ENCODE measurements around the gene VPS37D. TPM values are rescaled to one million over a fixed set of nuclear protein-coding genes. Genes with fewer than 3 reads are reported as not detected.

Gene VPS37D
- total RNA-seq, 1 donor from 2014 or later, result 2.6 TPM

DNA sequence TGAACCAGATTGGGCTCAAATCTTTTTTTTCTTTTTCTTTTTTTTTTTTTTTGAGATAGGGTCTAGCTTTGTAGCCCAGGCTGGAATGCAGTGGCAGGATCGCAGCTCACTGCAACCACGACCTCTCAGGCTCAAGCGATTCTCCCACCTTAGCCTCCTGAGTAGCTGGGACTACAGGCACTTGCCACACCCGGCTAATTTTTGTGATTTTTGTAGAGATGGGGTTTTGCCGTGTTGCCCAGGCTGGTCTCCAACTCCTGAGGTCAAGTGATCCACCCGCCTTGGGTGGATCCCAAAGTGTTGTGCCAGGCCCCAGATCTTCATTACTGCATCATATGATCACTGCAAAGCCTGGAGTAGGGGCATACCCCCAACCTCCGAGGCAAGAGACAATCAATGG lies 12.9 kb downstream of the VPS37D start:
- no peak for DNase-seq (ENCODE audit: low read depth in 2 of 2)

DNA sequence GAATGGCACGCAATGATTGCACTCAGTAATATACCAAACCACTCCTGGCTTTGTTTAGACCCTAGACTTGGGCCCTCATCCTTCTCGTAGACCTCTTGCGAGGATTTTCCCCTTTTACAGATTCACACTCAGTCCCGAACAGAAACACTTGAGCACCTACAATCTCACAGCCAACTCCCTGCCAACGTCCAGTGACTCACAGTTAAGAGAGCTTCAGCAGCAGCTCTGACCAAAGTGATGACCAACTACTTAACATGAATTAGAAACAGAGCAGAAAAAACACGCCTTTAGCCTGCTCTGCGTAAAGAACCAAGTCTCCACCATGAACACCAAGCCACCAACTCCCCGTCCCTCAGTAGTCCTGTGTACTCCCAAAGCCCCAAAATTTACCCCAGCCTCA lies 13.4 kb downstream of the VPS37D start:
- peak in 1 of 2 donors; percentile 55 for DNase-seq (ENCODE audit: low read depth in 2 of 2)

DNA sequence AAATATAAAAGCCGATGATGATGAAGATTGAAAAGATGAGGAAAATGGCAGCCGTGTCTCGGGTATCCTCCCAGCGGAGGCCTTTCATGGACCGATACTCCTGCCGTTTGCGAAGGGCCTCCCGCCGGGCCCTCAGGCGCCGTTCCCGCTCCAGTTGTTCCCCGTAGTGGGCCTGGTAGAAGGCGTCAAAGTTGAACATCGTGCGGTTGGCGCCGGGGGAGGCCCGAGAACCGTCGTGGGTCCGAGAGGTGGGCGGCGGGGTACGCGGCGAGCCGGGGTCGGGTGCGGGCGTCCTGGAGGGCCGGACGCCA lies 15.1 kb downstream of the VPS37D start:
- DNase-seq (ENCODE audit: low read depth in 2 of 2), result no peak

DNA sequence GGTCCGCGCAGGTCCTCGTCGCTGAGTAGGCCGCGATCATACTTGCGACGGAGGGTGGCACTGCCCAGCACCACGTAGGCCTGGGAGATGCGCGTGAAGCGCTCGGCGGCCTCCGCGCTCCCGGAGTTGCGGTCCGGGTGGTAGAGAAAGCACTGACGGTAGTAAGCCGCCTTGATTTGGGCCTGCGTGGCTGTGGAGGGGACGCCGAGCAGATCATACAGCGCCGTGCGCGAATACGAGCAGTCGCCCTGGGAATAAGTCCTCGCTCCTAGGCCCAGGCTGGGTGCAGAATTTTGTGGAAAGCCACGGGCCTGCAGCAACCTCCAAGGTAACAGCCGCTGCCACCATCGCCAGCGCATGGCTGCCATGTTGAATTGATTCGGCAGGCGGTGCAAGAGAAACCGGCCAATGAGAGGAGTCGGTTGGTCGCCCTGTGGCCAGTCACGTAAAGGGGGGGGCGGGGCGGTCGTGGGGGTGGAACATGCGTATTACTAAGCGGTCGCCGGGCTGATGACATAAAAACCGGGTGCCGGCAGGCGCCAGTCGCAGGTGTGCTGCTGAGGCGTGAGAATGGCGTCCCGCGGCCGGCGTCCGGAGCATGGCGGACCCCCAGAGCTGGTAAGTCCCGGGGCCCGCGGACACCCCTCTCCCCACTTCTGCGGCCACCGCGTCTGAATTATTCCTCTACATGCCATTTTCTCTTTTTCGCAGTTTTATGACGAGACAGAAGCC lies 15.6 kb downstream of the VPS37D start, which contains the start of the genes BUD23 and DNAJC30:
Gene BUD23 (plus strand): TSS at position 542 of the 732 bp plus-strand sequence. CDS start 29 bp downstream, at position 571.
Gene DNAJC30 (minus strand): TSS at position 398 of the 732 bp plus-strand sequence. CDS start 30 bp downstream, at position 368.
- DNase-seq (ENCODE audit: low read depth in 2 of 2), result peak; percentile 97 to 98

DNA sequence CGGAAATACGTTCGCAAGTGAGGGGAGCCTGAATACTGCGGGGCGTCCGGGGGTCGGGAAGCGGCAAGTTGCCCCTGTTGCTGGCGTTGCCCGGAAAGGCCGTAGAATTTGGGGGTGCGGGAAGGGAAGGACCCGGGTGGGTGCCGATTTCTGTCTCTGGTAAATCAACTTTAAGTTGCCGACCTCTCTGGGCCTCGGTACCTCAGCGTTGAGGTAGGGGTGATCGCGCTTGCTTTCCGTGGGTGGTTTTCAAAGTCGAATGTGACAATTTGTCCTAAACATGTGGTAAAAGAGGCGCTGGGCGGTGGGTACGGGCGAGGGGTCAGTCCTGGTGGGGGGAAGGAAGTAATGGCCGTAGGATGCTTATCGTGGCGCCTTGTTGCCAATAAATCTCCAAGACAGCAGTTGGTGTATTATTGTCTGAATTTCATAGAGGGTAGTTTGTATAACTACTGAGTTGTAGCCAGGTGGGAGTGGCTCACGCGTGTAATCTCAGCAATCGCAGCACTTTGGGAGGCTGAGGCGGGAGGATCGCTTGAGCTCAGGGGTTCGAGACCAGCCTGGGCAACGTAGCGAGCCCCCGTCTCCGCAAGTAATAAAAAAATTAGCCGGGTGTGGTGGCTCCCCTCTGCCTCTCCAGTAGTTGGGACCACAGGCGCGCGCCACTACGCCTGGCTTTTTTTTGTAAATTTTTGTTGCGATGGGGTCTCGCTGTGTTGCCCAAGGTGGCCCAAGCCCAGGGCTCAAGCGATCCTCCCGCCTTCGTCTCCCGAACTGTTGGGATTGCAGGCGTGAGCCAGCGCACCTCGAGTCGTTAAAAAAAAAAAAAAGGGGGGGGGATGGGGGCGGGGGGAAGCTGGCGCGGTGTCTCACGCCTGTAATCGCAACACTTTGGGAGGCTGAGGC lies 16.4 kb downstream of the VPS37D start:
- DNase-seq (ENCODE audit: low read depth in 2 of 2), result peak; percentile 28 to 35

DNA sequence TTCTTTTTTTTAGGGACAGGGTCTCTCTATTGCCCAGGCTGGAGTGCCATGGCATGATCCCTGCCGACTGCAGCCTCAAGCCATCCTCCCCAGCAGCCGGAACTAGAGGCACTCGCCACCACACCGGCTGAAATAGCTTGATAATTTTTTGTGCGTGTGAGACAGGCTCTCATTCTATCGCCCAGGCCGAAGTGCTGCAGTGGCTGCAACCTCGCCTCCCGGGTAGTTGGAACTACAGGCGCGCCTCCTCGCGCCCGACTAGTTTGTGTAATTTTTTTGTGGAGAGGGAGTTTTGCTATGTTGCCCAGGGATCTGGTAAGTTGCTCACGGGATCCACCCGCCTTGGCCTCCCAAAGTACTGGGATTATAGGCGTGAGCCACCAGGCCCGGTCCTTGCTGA lies 17.7 kb downstream of the VPS37D start:
- DNase-seq (ENCODE audit: low read depth in 2 of 2), result no peak

DNA sequence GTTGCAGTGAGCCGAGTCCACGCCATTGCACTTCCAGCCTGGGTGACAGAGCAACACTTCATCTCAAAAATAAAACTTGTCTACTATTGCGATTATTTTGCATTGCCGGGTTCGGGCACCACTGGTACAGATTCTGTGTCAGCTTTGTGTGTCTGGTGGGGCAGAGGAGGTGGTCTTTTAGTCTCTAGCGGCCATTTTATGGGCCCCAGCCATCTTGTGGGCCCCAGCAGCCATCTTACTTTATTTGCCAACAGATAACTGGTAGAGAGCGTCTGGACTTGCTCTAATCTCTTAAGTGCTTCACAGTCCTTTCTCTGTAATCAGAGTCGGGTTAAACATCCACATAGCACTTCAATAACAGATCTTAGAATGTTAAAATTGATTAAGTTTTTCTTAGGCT lies 20.7 kb downstream of the VPS37D start:
- DNase-seq (ENCODE audit: low read depth in 2 of 2), result no peak

DNA sequence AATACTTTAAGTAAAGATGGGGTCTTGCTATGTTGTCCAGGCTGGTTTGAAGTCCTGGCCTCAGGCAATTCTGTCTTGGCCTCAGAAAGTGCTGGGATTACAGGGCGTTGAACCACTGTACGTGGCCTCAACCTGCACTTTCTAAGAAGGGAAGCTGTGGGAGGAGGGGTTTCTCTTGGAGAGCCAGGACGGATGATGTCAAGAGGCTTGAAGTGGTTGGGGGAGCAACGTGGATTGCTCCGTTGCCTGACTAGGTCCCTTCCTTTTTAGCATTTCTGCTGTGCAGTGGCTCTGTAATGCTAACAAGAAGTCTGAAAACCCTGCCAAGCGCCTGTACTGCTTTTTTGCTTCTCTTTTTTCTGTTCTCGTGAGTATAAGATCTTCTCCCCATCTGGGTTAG lies 23.0 kb downstream of the VPS37D start:
- no peak for DNase-seq (ENCODE audit: low read depth in 2 of 2)

DNA sequence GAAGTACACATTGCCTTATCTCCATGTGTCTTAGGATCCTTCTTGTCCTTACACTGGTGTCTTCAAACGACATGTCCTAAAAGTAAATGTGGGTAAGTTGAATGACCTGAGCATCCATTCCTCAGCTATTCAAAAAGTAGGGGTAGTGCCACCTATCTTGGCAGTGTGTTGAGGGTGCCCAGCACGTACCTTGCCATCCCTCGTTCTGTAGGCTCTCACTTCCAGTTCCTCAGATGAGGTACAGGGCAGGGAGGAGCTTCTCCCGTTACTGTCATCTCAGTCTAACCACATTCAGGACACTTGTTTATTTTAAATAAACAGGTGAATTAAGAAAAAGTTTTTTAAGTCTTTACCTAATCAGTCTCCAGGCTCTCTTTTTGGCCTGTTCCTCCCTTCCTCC lies 28.7 kb downstream of the VPS37D start:
- no peak for DNase-seq (ENCODE audit: low read depth in 2 of 2)

DNA sequence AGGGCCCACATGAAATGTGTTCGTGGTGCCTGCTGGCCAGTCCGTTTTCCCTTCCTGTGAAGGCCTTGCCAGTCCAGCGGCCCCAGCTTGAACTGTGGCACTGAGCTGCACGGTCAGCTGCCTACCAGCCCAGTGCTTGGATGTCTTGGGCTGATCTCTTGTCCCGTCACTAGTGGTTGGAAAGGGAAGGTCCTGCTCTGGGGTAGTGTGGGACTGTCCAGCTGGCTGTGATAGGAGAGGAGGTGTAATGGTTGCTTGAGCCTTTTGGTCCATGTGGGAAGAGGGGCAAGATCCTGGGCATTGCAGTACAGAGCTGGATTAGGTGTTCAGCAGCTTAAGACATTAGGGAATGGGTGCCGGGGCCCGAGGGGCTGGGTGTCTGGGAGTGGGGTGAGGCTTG lies 30.8 kb downstream of the VPS37D start:
- DNase-seq (ENCODE audit: low read depth in 2 of 2), result no peak

DNA sequence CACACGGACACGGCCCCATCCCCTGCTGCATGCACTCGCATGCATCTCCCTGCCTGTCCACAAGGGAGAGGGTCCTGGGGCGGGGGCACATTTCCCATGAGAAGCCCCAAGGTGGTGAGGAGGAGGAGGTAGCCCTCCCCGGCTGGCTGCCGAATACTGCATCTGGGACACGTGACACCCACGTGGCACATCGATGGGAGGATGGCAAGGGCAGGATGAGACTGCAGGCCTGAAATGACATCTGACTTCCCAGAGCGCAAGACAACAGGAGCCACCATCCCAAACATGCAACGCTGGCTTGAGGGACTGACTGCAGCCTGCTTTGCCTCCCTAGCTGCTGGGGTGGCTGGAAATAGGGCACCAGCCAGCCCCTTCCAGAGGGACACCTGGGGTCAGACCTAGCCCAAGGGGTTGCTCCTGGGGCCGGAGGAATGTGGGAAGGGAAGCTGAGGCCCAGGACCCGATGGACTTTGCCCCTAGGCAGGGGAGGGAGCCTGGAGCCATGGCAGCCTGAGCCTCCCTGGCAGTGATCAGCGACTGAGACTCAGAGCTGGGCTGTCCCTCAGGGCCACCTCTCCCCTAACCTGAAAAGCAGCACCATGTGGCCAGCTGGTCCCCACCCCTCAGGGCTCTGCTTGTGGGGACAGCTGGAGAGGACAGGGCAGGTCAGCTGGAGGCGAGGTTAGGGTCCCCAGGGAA lies 31.9 kb downstream of the VPS37D start:
- DNase-seq (ENCODE audit: low read depth in 2 of 2), result no peak

DNA sequence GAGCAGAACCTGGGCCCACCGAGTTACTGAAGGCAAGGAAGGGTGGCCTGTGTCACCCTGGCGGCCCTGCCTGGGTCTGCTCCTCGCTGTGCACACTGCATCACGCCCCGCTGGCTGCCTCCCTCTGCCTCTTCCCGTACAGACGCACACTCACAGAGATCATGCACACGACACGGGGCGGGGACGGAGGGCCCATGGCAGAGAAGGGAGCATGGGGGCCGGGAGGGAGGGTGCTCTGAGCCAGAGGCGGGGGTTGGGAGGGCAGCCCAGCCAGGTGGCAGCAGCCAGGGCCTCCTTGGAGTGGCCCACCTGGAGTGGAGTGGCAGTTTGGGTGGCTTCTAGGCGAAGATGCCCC lies 32.4 kb downstream of the VPS37D start:
- DNase-seq (ENCODE audit: low read depth in 2 of 2), result no peak

DNA sequence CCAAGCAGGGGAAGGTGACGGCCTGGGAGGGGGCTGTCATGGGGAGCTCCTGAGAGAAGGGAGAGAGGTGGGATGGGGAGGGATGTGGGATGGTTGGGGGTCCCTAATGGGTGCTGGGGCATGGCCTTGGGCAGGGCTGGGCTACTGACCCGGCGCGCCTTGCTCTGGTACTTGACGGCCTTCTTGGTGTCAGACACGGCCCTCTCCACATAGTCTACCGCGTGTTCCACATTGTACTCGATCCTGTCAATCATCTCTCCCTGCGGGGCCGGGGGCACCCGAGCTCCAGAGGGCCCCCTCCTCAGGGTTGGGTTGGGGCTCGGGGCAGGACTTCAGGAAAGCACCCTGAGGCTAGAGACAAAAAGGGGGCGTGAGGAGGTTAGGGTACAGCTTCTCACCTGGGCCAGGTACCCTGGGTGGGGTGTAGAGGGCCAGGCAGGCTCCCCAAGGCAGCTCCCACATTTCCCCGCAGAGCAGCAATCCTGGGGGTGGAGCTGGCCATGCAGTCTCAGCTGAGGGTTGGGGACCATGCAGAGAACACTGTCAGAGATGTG lies 33.0 kb downstream of the VPS37D start:
- DNase-seq (ENCODE audit: low read depth in 2 of 2), result no peak

DNA sequence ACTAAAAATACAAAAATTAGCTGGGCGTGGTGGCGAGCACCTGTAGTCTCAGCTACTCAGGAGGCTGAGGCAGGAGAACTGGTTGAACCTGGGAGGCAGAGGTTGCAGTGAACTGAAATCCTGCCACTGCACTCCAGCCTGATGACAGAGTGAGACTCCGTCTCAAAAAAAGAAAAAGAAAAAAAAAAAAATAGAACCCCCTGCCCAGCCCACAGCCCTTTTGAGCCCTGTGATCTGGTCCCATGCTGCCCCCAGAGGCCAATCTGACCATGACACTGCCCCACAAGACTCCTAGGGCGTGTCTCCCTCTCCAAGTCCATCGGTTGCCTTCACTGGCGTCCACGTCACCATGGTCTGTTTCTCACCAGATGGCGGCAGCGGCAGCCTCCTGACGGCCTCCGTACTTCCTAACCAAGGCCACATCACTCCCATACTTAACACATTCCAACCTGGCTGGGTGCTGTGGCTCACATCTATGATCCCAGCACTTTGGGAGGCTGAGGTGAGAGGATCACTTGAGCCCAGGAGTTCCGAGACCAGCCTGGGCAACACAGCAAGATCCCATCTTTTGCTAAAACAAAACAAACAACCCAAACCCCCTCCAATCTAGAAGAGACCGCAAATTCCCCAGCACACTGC lies 33.8 kb downstream of the VPS37D start:
- DNase-seq (ENCODE audit: low read depth in 2 of 2), result peak; percentile 41 to 74

DNA sequence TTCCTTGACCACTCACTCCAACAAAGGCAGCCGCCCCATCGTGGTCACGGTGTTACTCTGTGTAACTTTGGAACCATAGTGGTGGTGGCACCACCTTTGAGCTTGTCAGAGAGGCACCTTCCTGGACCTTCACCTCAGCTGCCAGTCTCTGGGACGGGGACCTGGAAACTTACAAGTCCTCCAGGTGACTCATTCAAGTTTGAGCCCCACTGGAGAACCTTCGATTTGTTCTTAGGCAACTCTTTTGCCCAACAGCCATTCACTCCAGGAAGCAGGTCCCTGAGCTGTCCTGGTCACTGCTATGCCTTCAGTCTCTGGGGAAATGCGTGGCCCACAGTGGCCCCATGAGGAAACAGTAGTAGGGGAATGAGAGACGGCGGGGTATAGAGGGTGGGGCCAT lies 34.6 kb downstream of the VPS37D start:
- DNase-seq (ENCODE audit: low read depth in 2 of 2), result no peak

DNA sequence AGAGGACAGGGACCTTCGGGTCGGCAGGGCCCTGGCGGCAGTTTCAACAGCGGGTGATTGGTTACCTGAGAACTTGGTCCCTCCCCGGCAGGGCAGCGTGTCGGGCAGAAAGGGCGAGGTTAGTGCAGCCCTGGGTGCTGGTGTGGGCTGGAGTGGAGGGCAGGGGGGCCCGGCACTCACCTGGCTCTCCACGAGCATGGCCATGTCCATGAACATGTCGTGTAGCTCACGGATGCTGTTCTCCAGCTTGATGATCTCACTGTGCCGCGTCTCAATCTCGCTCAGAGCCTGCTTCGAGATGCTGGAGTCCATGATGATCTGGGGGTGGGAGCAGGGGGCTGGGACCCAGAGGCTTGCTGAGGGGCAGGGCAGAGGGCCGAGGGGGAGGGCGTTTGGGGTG lies 35.0 kb downstream of the VPS37D start:
- DNase-seq (ENCODE audit: low read depth in 2 of 2), result no peak

DNA sequence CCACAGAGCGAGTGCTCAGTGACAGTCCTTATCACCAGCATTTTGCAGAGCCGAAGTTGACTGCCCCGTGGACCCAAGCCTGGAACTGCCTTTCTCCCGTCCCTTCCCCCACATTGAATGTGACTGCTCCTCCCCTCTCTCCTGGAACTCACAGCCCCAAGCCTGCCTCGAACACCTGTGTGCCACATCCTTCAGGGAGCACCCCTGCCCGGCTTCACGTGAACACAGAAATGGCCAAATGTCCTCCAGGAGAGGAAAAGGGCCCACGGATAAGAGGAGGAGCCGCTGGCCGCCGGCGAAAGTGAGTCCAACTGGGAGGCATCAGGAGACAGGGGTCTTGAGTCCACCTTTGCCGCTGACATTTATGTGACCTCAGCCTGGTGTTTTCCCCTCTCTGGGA lies 35.6 kb downstream of the VPS37D start:
- no peak for DNase-seq (ENCODE audit: low read depth in 2 of 2)

DNA sequence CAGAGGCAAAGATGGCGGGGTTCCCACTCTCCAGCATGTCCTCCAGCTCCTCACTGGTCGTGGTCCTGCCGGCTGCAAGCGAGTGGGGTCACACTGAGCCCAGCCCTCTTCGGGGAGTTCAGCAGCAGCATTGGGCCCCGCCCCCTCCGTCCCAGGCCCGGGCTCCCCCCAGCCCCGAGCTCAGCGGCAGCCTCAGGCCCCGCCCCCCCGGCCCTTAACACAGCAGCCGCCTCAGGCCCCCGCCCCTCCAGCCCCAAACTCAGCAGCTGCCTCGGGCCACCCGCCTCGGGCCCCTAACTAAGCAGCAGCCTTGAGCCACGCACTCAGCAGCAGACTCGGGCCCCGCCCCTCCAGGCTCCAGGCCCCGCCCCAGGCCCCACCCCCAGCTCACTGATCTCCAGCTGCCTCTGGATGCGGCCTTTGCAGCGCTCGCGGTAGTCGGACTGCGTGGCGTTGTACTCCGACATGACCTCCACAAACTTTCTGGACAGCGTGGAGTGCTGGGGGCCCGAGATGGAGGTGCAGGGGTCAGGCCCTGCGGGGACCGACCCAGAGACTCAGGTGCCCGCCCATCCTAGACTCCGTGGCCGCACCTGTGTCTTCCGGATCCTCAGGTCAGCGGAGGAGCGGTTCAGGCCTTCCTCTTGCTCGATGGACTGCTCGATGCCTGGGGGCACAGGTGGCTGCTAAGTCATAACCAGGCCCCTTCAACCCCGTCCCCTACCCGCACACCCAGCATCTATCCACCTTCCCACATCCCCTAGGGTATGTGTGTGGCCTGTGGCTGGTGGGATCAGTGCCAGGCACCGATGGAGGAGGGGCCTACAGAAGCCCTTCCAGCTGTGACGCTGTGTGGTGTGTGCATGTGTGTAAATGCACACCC lies 36.4 kb downstream of the VPS37D start:
- DNase-seq (ENCODE audit: low read depth in 2 of 2), result peak; percentile 48

DNA sequence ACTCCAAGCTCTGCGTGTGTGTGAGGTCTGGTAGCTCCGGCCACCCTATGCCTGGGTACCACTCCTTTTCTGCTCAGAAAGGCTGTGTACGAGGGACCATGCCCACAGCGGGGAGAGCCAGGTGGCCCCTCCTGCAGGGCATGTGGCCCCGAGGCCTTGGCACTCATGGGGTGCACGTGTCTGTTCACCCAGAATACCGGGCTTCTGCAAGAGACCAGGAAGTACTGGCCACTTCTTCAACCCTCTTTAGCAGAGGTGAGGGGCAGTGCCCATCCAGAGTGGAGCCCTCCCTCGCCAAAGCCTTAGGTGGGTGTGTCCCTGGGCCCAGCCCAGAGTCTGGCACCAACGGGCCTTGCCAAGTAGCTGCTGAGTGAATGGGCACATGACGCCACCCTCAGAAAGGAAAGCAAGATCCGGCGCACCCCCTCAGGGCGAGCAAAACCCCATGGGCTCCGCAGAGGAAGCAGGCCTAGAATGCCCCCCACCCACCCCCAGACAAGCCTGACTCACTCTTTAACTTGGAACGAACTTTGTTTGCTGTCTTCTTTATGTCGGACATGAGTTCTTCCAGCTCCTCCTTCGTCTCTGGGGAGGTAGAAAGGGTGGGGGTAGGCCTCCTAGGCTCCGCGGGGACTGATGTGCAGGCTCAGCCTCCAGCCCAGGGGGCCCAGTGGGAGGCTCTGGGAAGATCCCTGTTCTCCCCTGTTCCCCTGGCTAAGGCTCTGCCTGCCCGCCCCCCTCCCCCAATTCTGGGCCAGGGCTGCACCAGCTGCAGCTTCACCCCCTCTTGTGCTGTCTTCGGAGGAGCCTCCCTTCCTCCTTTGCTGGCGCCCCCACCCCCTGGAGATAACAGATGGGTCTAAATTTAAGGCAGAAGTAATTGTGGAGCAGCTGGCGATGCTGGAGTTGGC lies 37.3 kb downstream of the VPS37D start:
- peak in 1 of 2 donors; percentile 48 for DNase-seq (ENCODE audit: low read depth in 2 of 2)
